HT1080 (cell line): Measurements from ENCODE around the gene RHOXF1. TPM values are rescaled to one million over a fixed set of nuclear protein-coding genes. Genes with fewer than 3 reads are reported as not detected.
"Not testable (repeated sequence)": the region's sequence is repeated elsewhere in the genome, so short reads cannot be mapped to it uniquely, and the experiment has no call there.

Experiments
- DNase-seq: peaks from one replicate; pipeline ENCODE4 v3.0.0-alpha.2; 2015; ENCODE audit warnings: low read depth
- total RNA-seq: library from RNA; depleted of rRNA; stranded (reverse); fragments of >200 nt; shearing (Covaris generic); gene quantifications from 2 replicates; pipeline ENCODE4 v1.2.3, GENCODE V29; 2014; rRNA removed

Gene RHOXF1
- total RNA-seq, 1 experiment from 2014 or later: not detected

- no peak for DNase-seq
These were observed 28.3 kb downstream of the RHOXF1 start for GRCh38 chrX:120087289-120088017.

GRCh38 chrX:120085553-120086185 lies 30.0 kb downstream of the RHOXF1 start:
- not testable (repeated sequence) for DNase-seq

DNA sequence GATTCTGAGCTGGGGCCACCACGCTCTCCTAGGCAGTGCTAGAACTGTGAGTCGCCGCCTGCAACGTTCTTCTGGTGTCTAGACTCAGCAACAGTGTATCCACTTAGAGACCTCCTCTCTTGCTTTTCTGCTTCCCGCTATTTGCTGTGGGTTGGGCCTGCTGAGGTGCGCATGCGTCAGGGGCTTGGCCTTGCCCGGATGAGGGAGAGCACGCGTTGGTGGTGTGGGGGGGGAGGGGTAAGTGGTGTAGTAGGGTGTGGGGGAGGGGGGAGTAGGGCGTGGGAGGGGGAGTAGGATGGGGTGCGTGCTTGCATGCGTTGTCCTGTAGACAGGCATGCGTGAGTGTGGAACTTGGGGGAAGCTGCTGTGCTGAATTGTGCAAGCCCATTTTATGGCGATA lies 38.1 kb downstream of the RHOXF1 start, which contains the start of gene RHOXF2B:
RHOXF2B (minus strand) TSS at position 101 of the 400 bp plus-strand sequence. CDS start 138 bp downstream, outside the sequence.
- DNase-seq: not testable (repeated sequence)

- DNase-seq: not testable (repeated sequence)
These were observed 49.5 kb downstream of the RHOXF1 start for GRCh38 chrX:120066169-120066568.

Other genes starting within 250 kb of the RHOXF1 start
- 21.5 and 27.3 TPM in 2 replicates for gene RNF113A, start 244.2 kb downstream of the RHOXF1 start, total RNA-seq
- gene NDUFA1, start 244.1 kb downstream of the RHOXF1 start, total RNA-seq: 45.8 and 102 TPM in 2 replicates
- not detected in 2 replicates for gene AKAP14, start 220.0 kb downstream of the RHOXF1 start, total RNA-seq
- gene NKAP, start 172.2 kb downstream of the RHOXF1 start, total RNA-seq: 2.7 and 4.4 TPM in 2 replicates
- gene RHOXF2B, start 38.2 kb downstream of the RHOXF1 start, total RNA-seq: not detected in 2 replicates
- not detected in 2 replicates for gene RHOXF2, start 42.7 kb upstream of the RHOXF1 start, total RNA-seq
- 9.4 and 12.3 TPM in 2 replicates for gene ZBTB33, start 134.9 kb upstream of the RHOXF1 start, total RNA-seq
- 0.03 TPM in 1 of 2 replicates, not detected in the other for gene TMEM255A, start 195.5 kb upstream of the RHOXF1 start, total RNA-seq
- not detected in 2 replicates for gene ATP1B4, start 246.2 kb upstream of the RHOXF1 start, total RNA-seq